NCI-H69 (cell line): Measurements from ENCODE around the gene HAL.
"Not testable (repeated sequence)": the region's sequence is repeated elsewhere in the genome, so short reads cannot be mapped to it uniquely, and the experiment has no call there.

Experiments
- DNase-seq: peaks from one replicate; lab custom pipeline; 2025; lab: John Stamatoyannopoulos, UW

The HAL gene

DNA sequence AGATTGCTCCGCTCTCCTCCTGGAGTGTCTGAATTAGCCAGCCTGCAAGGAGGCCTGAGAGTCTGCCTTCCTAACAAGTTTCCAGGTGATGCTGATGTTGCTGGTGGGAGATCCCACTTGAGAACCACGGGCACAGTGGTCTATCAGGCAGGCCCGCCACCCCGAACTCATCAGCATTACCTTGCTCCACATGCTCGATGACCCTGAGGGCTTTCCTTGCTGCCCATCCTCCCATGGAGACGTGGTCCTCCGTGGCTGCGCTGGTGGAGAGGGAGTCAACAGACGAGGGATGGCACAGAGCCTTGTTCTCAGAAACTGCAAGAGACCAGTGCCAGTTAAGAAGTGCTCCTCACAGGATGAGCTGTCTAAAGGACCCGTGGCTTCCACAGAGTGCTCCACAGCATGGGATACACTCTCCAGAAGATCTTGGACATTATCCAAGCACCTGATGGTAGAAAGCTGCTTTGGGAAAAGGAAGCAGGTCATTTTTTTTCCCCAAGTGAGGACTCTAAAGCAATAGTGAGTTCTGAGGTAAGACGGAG is 18.3 kb downstream of the HAL start:
- DNase-seq: no peak

DNA sequence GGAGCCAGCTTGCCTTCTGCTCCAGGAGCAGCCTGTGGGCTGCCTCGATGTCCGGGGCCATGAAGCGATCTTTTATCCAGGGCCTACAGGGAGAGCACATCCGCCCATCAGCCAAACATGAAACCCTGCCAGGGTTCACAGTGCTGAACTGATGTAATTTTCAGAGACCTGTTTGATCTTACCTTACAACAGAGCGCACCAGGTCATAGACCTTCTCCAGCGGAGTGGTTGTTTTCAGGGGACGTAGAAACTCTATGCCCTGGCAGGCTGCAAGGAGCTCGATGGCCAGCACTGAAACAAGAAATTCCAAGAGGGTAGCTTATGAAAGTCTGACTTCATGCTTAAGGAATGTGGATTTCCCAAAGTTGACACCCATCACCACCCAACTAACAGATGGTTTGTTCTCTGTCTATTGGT is 19.7 kb downstream of the HAL start:
- DNase-seq: no peak

DNA sequence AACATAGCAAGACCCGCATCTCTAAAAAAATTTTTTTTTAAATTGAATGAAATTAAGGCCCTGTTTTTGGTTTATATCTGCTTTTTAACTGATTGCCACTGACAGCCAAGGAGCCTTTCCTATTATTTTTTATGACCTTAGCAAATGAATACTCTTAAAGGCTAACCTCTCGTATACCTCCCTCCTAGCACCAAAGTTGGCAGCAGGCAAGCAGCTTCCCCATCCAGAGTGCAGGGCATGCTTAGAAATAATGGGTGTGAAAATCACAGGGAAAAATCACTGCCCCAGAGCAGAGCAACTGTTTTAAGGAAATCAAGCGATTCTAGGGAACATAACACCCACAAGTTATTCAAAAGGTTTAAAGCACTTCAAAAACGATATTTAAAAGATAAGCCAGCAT is 20.7 kb downstream of the HAL start:
- DNase-seq: no peak

DNA sequence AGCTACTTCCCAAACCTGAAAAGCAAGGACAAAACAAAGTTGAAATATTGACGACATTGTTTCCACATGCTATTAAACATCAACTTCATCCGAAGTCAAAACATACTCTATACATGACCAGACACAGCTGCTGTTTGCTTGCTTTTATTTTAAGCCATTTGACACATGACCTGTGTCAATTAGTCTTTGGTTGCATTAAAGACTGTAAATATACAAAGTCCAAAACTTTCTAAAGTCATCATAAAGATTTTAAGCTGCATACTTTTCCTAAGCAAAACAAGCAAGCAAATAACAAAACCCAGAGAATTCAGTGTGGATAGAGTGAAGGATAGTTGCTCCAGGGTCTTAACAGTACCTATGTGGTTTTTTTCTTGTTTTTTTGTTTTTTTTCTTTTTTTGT is 21.8 kb downstream of the HAL start:
- DNase-seq: no peak

DNA sequence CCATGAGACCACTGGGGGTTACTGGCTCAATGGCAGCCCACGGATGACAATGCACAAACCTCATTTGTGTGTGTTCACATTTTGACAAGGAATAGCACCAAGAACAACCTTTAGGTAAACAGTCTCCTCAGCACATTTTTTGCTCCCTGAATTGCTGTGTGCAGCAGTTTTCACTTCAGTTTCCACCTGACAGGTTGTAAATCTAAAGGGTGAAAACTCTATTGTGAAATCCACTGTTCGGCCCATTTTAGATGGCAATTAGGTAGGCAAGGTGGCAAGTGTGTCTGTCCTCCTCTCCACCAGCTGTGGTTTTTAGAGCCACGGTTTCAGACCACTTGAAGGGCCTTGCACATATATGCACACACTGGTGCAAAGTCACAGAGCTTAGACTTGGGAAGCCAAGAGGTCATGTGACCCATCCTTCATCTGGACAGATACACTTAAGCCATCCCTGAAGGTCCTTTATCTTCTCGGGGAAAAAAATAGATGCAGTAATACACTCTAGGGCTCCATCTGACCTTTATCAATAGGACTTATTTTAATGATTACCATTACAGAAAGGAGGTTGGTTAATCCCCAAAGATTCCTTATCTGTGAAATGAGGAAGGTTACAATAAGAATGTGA is 23.2 kb downstream of the HAL start:
- DNase-seq: no peak

DNA sequence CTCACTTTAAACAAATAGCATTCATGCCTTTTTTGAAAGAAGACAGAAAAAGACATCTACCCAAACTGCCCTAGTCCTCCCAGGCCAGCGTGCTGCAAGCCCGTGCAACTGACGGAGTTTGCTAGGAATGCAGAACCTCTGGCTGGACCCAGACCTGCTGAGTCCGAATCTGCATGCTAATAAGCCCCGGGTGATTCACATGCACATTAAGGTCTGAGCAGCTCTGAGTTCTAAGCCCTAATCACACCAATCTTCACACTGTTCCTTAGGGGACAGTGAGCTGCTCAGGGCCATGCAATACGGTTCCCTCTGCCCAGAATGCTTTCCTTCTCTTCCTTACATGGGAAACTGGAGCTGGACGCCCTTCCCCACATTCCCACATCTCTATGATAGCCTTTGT is 25.2 kb downstream of the HAL start:
- no peak for DNase-seq

DNA sequence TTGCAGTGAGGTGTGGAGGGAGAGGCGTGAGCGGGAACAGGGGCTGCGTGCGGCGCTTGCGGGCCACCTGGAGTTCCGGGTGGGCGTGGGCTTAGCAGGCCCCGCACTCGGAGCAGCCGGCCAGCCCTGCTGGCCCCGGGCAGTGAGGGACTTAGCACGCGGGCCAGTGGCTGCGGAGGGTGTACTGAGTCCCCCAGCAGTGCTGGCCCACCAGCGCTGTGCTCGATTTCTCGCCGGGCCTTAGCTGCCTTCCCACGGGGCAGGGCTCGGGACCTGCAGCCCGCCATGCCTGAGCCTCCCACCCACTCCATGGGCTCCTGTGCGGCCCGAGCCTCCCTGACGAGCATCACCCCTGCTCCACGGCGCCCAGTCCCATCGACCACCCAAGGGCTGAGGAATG is 27.0 kb downstream of the HAL start:
- not testable (repeated sequence) for DNase-seq

DNA sequence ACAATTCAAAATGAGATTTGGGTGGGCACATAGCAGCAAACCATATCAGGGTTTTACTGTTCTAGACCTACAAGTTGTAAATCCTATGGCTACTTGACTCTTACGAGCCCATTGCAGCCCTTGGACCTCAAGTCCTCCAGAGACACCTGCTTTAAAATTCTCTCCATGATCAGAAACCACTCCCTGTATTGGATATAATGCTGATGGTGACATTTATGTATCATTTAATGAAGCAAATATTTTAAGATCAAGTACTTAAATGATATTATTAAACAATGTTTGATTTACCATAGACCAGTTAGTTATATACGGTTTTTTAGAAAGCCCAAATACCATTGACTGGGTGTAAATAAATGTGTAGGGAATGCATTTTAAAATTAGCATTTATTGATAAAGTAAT is 28.8 kb downstream of the HAL start:
- no peak for DNase-seq

DNA sequence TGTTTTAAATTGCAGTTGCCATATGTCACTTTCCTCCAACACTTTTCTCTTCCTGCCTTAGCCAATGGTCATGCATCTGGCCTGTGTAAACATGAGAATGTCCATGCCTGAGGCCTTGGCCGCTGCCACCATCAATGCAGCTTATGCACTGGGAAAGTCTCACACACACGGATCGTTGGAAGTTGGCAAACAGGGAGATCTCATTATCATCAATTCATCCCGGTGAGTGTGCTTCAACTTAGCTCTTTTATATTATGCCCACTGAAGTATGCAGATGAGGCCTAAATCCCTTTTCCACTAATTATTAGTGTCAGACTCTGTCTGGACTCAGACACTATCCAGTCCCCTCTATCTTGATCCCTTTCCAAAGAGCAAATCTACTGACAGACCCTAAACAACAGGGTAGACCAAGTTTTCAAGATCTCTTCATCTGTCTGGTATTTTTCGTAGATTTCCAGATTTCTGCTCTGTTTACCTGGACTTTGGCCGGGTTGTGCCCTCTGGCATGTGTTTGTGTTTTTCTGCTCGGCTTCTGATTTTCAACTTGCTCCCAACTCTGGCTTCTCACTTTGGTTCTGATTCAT is 29.8 kb downstream of the HAL start:
- DNase-seq: peak; percentile 97

DNA sequence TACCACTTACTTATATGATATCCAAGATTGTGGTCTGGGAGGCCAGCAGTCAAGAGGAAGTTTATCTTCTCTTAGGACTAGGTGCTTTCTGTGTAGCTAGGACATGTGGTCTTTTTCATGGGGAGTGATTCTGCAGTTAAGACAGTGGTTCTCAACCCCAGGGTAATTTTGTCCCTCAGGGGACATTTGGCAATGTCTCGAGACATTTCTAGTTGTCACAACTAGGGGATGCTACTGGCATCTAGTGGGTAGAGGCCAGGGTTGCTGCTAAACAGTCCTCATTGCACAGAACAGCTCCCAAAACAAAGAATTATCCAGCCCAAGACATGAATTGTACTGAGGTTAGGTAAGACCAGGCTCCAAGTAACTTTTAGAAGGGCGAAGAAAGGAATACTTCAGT is 33.0 kb downstream of the HAL start:
- DNase-seq: peak; percentile 71

DNA sequence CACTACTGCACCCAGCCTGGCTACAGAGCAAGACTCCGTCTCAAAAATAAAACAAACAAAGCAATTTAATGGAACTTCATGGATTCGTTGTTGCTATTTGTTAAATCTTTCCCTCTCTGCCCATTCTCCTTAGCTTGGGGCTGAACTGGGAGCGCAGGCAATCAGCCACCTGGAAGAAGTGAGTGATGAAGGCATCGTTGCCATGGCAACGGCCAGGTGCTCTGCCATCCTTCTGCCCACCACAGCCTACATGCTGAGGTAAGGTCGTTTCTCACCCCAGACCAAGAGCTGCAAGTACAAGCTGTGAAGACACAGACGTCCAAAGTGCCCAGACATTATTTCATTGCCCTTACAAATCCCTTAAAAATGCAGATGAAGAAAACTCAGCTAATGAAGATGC is 33.9 kb downstream of the HAL start:
- DNase-seq: peak; percentile 81

DNA sequence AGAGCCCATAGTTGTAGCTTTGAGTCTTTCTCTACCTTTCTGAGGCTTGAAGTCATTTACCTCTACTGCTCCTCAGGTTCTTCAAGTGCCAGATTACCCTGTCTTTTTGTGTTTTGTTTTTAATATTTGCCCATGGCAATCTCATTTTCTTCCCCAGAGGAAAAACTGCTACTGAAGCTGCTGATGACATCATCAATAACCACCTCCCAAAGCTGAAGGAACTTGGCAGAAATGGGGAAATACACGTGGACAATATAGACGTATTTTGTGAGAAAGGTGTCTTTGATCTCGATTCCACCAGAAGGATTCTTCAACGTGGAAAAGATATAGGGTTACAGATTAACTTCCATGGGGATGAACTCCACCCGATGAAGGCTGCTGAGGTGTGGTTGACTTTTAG is 35.9 kb downstream of the HAL start:
- no peak for DNase-seq

DNA sequence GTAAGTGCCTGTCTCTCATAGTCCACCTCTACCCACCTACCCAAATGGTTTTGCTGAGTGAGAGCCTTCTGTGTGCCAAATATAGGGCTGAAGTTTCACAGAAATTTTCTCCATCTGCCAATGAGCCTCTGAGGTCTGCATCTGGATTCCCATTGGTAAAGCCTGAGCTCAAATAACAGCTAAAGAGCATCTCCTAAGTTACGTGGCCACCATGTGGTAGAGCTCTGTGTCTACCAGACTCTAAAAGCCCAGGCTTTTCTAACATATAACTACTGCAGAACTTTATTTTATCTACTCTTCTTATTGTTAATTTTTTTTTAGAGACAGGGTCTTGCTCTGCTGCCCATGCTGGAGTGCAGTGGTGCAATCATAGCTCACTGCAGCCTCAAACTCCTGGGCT is 37.0 kb downstream of the HAL start:
- DNase-seq: peak; percentile 81

DNA sequence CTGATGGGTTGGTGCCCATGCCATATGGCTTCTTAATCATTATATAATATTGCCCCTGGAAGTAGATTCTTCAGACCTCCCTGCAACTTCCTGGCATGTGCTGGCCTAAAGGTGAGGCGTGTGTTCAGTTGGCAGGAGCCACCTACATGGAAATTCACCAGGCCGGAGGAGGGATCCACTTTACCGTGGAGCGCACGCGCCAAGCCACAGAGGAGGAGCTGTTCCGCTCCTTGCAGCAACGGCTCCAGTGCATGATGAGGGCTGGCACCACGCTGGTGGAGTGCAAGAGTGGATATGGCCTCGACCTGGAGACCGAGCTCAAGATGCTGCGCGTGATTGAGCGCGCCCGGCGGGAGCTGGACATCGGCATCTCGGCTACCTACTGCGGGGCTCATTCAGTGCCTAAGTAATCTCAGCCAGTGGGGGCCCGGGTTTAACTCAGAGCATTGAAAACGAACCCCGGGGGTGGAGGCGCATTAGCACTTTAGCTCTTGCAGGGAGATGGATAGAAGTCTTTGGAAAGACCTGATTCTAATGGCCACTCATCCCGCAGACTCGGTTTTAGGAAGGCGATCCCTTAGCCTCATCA is 39.5 kb downstream of the HAL start:
- no peak for DNase-seq

DNA sequence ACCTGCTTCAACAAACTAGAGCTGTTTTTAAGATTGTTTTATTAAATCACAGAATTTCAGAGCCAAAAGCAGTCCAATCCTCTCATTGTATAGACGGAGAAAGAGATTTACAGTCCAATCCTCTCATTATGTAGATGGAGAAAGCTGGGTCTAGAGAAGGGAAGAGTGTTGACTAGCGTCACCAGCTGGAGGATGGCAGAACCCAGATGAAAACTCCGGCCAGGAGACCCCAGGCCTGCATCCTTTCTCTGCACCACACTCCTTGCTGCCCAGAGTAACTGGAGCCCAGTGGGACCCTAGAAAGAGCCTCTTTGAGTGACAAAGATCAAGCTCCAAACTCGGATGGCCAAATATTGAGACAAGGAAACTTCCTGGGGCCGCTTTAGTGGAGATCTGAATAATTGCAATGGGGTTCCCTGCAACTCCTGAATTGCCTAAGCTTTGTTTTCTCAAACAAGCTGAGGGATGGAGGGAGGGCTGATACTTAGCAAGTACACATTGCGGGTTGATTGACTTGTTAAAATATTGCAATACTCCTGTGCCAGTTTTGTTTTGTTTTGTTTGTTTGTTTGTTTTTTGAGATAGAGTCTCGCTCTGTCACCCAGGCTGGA is 40.5 kb downstream of the HAL start:
- no peak for DNase-seq

DNA sequence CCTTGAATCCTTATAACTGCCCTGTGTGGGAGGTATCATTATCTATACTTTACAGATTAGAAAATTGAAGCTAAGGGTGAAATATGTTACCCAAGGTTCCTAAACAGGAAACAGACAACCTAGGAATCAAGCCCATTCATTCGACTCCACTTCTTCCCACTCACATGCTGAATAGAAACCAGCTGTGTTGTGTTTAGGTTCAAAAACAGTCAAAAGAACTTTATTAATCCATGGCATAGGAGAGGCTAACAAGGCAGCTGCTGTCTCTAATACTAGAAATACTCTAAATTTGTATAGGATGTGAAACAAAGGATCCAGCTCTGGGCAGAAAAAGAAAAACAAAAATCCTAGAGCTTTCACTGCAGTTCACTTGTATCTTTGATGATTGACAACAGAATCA is 43.1 kb downstream of the HAL start:
- no peak for DNase-seq

DNA sequence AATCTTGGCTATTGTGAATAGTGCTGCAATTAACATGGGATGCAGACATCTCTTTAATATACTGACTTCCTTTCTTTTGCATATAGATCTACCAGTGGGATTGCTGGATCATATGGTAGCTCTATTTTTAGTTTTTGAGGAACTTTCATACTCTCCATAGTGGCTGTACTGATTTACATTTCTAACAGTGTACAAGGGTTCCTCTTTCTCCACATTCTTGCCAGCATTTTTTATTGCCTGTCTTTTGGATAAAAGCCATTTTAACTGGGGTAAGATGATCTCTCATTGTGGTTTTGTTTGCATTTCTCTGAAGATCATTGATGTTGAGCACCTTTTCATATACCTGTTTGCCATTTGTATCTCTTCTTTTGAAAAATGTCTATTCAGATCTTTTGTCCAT is 44.6 kb downstream of the HAL start:
- peak; percentile 46 for DNase-seq

DNA sequence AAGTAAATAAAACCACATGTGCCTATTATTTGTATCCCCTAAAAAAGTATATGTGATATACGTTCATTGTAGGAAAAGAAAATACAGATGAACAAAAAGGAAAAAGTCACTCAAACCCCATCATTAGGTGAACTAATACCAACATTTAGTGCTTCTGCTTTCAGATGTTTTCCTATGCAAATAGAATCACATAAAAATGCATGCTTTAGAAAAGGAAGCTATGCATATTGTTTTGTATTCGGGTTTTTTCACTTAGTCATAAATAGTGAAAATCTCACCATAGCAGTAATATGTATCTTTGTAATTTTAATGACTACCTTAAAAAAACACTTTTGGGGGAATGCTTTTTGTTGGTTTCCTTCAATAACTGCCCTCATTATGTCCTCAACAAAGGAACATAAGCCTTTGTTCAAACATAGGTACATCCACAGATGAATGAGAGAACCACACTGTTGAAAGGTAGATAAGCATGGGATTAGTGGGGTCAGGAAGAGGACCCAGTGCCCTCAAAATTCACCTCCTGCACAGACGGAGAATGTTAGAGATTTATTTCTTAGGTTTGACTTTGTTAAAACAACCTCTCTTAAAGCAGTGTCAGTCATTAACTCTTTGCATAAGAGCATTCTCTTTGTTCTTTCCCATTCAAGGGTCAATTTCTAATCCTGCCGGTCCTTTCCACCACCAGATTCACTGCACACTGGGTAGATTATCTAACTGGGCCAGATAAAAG is 46.5 kb downstream of the HAL start:
- peak; percentile 91 for DNase-seq

DNA sequence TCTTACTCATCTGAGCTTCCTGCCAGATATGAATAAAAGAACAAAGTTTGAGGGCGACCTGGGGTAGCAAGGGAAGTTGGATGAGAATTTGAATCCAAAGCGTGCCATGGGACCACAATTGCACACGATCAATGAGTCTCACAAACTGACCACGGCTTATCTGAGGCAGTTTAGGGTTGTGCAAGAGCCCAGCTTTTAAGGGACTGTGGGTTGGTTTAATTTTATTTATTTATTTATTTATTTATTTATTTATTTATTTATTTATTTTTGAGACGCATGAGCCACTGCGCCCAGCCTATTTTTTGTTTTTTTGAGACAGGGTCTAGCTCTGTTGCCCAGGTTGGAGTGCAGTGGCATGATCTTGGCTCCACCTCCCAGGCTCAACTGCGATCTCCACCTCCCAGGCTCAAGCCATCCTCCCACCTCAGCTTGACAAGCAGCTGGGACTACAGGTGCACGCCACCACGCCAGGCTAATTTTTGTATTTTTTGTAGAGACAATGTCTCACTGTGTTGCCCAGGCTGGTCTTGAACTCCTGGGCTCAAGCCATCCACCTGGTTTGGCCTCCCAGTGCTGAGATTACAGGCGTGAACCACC is 51.9 kb downstream of the HAL start:
- DNase-seq: no peak

DNA sequence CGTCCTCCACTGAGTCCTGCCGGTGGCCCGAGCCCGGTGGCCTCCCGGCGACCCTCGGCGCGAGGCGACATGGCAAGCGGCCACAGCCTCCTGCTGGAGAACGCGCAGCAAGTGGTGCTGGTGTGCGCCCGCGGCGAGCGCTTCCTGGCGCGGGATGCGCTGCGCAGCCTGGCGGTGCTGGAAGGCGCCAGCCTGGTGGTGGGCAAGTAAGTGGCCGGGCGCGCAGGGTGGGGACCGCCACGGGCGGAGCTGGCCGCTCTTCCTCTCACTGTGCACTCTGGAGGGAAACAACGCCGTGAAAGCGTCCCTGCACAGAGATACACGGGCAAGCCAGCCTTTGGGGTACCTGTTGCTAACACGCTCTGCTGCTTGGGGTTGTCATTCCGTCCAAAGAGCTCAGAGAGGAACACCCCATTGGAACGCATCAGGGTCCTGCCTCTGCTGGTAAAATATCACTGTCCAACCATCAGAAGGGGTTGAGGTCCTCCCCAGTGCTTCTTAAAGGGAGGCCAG is 52.8 kb downstream of the HAL start, which contains the start of gene AMDHD1:
Gene AMDHD1, plus strand, starts transcription at position 2 of the 513 bp plus-strand sequence. Its CDS starts 68 bp downstream, at position 70.
- peak; percentile 86 for DNase-seq

DNA sequence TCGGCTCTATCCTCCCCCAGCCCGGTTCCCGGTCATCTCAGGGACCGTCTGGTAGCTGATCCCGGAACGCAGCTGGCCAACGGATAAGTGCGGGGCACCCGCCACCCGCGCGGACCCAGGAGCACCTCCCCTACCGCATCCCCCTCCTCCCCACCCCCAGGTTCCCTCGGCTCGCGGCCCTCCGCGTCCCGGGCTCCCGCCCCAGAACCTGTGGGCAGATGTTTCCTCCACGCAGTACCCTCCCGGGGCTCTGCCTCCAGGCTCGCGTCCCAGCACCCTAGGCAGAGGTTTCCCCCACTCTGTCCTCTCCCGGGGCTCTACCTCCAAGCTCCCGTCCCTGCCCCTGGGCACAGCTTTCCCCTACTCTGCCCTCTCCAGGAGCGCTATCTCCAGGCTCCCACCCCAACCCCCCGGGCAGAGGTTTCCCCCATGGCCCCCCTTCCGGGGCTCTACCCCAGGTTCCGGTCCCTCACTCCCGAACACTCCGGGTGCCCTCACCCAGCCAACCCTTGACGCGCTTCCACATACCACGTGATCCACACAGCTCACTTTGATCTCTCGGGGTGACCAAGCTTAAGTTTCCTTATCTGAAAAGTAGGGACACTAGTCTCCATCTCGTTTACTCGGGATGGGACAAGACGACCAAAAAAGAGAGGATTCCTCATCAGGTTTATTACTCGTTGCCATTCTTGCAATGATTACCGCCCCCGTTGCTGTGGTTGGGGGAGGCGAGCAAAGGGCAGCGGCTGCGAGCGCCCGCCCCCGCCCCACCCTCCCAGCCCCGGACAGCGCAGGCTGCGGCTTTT is 53.4 kb downstream of the HAL start, which contains the start of gene CCDC38:
Gene CCDC38, minus strand, starts transcription at position 91 of the 806 bp plus-strand sequence. CDS start 6,105 bp downstream, outside the sequence.
- peak; percentile 94 for DNase-seq
